CD8-positive, alpha-beta memory T cell (primary cell): Measurements from ENCODE around the gene DYRK2. TPM values are rescaled to one million over a fixed set of nuclear protein-coding genes. Genes with fewer than 3 reads are reported as not detected.
"Not testable (repeated sequence)": the region's sequence is repeated elsewhere in the genome, so short reads cannot be mapped to it uniquely, and the experiment has no call there.

Experiments used
- CTCF ChIA-PET: fragments of 350-600 bp; sonication (Branson Sonifier 250); formaldehyde crosslinking; loops from one replicate; lab custom pipeline; 2021; ENCODE audit warnings: antibody characterized with exemption; lab: Charles Lee
- POLR2A ChIA-PET: fragments of 350-600 bp; sonication (Branson Sonifier 250); formaldehyde crosslinking; loops from one replicate; lab custom pipeline; 2021; ENCODE audit warnings: antibody characterized with exemption; lab: Charles Lee
- DNase-seq, 5 donors: peaks; one replicate each; pipeline versions ENCODE4 v3.0.0 to v3.0.0-alpha.2; 2020 to 2022; ENCODE audit warnings: mixed read lengths in 1 of 5
- H3K27ac ChIP-seq: one replicate; pipeline ENCODE4 v1.7.0; 2013; ENCODE audit warnings: low read depth, mild to moderate bottlenecking, low read length, moderate library complexity
- H3K27me3 ChIP-seq: 2 replicates; pipeline ENCODE4 v1.7.0; 2013; ENCODE audit warnings: low read length, mild to moderate bottlenecking; ENCODE audit not compliant: insufficient read depth, poor library complexity, severe bottlenecking
- H3K36me3 ChIP-seq: 2 replicates; pipeline ENCODE4 v1.7.0; 2013; ENCODE audit warnings: mild to moderate bottlenecking, low read length, moderate library complexity; ENCODE audit not compliant: insufficient read depth
- H3K4me1 ChIP-seq: 2 replicates; pipeline ENCODE4 v1.7.0; 2013; ENCODE audit warnings: mild to moderate bottlenecking, low read length, moderate library complexity; ENCODE audit not compliant: insufficient read depth
- H3K4me3 ChIP-seq: 2 replicates; pipeline ENCODE4 v1.7.0; 2013; ENCODE audit warnings: mild to moderate bottlenecking, low read length
- H3K9me3 ChIP-seq: 2 replicates; pipeline ENCODE4 v1.7.0; 2013; ENCODE audit warnings: mild to moderate bottlenecking, low read length
- H3K27ac Mint-ChIP-seq, 8 donors: one replicate each; pipeline ENCODE4 v1.8.0; 2020 to 2021; ENCODE audit warnings: mixed read lengths in 8 of 8, mild to moderate bottlenecking in 6 of 8, inconsistent platforms in 3 of 8, moderate library complexity in 3 of 8
- H3K27me3 Mint-ChIP-seq, 2 donors: one replicate each; pipeline ENCODE4 v1.8.0; 2020 to 2021; ENCODE audit warnings: mixed read lengths in 2 of 2, mild to moderate bottlenecking in 1 of 2, moderate library complexity in 1 of 2
- H3K36me3 Mint-ChIP-seq, 3 donors: one replicate each; pipeline ENCODE4 v1.8.0; 2020 to 2021; ENCODE audit warnings: mixed read lengths in 3 of 3, inconsistent platforms in 1 of 3, mild to moderate bottlenecking in 1 of 3
- H3K4me1 Mint-ChIP-seq, 3 donors: one replicate each; pipeline ENCODE4 v1.8.0; 2020 to 2021; ENCODE audit warnings: mixed read lengths in 3 of 3, inconsistent platforms in 1 of 3, mild to moderate bottlenecking in 1 of 3
- H3K4me3 Mint-ChIP-seq, 7 donors: one replicate each; pipeline ENCODE4 v1.8.0; 2020 to 2021; ENCODE audit warnings: mixed read lengths in 7 of 7, mild to moderate bottlenecking in 6 of 7, moderate library complexity in 4 of 7, inconsistent platforms in 2 of 7
- H3K9me3 Mint-ChIP-seq, 5 donors: one replicate each; pipeline ENCODE4 v1.8.0; 2020 to 2022; ENCODE audit warnings: mixed read lengths in 5 of 5, mild to moderate bottlenecking in 3 of 5, moderate library complexity in 2 of 5, inconsistent platforms in 1 of 5
- polyA plus RNA-seq: library from polyadenylated mRNA; unstranded; fragments of 300-500 nt; fragmentation: Illumina TruSeq; gene quantifications from one replicate; pipeline ENCODE4 v1.2.3, GENCODE V29; 2021
- total RNA-seq, 2 experiments: library from RNA; stranded (reverse); gene quantifications; one replicate each; pipeline ENCODE4 v1.2.3, GENCODE V29; 2021

DYRK2 gene
- total and polyA plus RNA-seq, 3 experiments from 2014 or later, result 44.7 to 89.3 (median 47.6) TPM

- H3K4me1 ChIP-seq, result peaks cover 11% of the 10 kb centered on the region
- POLR2A ChIA-PET, result no interaction called here
- peaks cover 46 to 65% (median 57%) of the 10 kb centered on the region in 3 donors for H3K4me1 Mint-ChIP-seq
- H3K27me3 Mint-ChIP-seq, result no peaks in the 10 kb centered on the region
- H3K4me3 ChIP-seq, result no peak overlapping the region
- H3K27ac ChIP-seq, result no peak overlapping the region
- H3K27ac Mint-ChIP-seq, result peak overlapping the region in 2 of 8 donors; percentile 67 to 84
- H3K27me3 ChIP-seq, result no peaks in the 10 kb centered on the region
- H3K4me3 Mint-ChIP-seq, result no peak overlapping the region
- DNase-seq, result no peak
- peaks cover 30 to 46% (median 34%) of the 10 kb centered on the region in 3 donors for H3K36me3 Mint-ChIP-seq
- H3K36me3 ChIP-seq, result no peaks in the 10 kb centered on the region
- CTCF ChIA-PET, result interaction anchor here (0.6 to 1.2 kb wide), 3 partner anchors 28 to 315 kb away, joined by 3 read pairs; no protein-coding TSS in a partner anchor
- peaks cover 7 to 20% (median 14%) of the 10 kb centered on the region in 5 donors for H3K9me3 Mint-ChIP-seq
- no peaks in the 10 kb centered on the region for H3K9me3 ChIP-seq
Measured at GRCh38 chr12:67671419-67671818, 22.9 kb downstream of the DYRK2 start.

GRCh38 chr12:67671892-67672291 lies 23.3 kb downstream of the DYRK2 start:
- ChIA-PET CTCF (interaction anchor here (1.2 kb wide), 1 partner anchor 28 kb away, joined by 3 read pairs; no protein-coding TSS in a partner anchor), POLR2A (no interaction called here)
- Mint-ChIP-seq H3K36me3 (peaks cover 30 to 45% (median 34%) of the 10 kb centered on the region in 3 donors), H3K27me3 (no peaks in the 10 kb centered on the region), H3K27ac (peak overlapping the region in 2 of 8 donors; percentile 39 to 52), H3K4me3 (no peak overlapping the region), H3K9me3 (peaks cover 7 to 20% (median 14%) of the 10 kb centered on the region in 5 donors), H3K4me1 (peaks cover 45 to 64% (median 56%) of the 10 kb centered on the region in 3 donors)
- no peak for DNase-seq
- H3K27ac ChIP-seq, result no peak overlapping the region
- H3K4me3 ChIP-seq, result no peak overlapping the region
- no peaks in the 10 kb centered on the region for H3K36me3 ChIP-seq
- no peaks in the 10 kb centered on the region for H3K9me3 ChIP-seq
- no peaks in the 10 kb centered on the region for H3K27me3 ChIP-seq
- H3K4me1 ChIP-seq, result peaks cover 6% of the 10 kb centered on the region

- POLR2A ChIA-PET, H3K27me3 Mint-ChIP-seq, H3K27me3 ChIP-seq, DNase-seq, H3K9me3 ChIP-seq, H3K4me1 ChIP-seq, H3K4me3 Mint-ChIP-seq, H3K36me3 ChIP-seq, H3K27ac ChIP-seq, H3K4me3 ChIP-seq: not testable (repeated sequence)
- H3K9me3 Mint-ChIP-seq, result peaks cover 7 to 20% (median 14%) of the 10 kb centered on the region in 5 donors
- peaks cover 30 to 38% (median 34%) of the 10 kb centered on the region in 3 donors for H3K36me3 Mint-ChIP-seq
- H3K4me1 Mint-ChIP-seq, result peaks cover 39 to 64% (median 55%) of the 10 kb centered on the region in 3 donors
- CTCF ChIA-PET, result interaction anchor here (0.9 kb wide), 1 partner anchor 13 kb away, joined by 3 read pairs; no protein-coding TSS in a partner anchor
- H3K27ac Mint-ChIP-seq, result peak overlapping the region in 2 of 8 donors; percentile 3 to 52
Measured at GRCh38 chr12:67672507-67672906, 24.0 kb downstream of the DYRK2 start.

DNA sequence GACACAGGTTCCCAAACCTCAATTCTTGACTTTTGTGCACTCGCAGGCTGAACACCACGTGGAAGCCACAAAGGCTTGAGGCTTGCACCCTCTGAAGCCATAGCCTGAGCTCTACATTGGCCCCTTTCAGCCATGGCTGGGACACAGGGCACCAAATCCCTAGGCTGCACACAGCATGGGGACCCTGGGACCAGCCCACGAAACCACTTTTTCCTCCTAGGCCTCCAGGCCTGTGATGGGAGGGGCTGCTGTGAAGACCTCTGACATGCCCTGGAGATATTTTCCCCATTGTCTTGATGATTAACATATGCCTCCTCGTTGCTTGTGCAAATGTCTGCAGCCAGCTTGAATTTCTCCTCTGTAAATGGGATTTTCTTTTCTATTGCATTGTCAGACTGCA lies 25.0 kb downstream of the DYRK2 start:
- H3K9me3 ChIP-seq, H3K36me3 ChIP-seq, H3K27me3 Mint-ChIP-seq, H3K27ac ChIP-seq, H3K27me3 ChIP-seq, H3K4me3 Mint-ChIP-seq, DNase-seq, H3K4me1 ChIP-seq, H3K4me3 ChIP-seq, CTCF ChIA-PET: not testable (repeated sequence)
- POLR2A ChIA-PET, result interaction anchor here (0.6 kb wide), 1 partner anchor 13 kb away, joined by 3 read pairs; no protein-coding TSS in a partner anchor
- Mint-ChIP-seq H3K4me1 (peaks cover 40 to 63% (median 56%) of the 10 kb centered on the region in 3 donors), H3K9me3 (peaks cover 7 to 20% (median 14%) of the 10 kb centered on the region in 5 donors), H3K27ac (peak overlapping the region in 1 of 8 donors; percentile 51), H3K36me3 (peaks cover 27 to 35% (median 34%) of the 10 kb centered on the region in 3 donors)

DNA sequence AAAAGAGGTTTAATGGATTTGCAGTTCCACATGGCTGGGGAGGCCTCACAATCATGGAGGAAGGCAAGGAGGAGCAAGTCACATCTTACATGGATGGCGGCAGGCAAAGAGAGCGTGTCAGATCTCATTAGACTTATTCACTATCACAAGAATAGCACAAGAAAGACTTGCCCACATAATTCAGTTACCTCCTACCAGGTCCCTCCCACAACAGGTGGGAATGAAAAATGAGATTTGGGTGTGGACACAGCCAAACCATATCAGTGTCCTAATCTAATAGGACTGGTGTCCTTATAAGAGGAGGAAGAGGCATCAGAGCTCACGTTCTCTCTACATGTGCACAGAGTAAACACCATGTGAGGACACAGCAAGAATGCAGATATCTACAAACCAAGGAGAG lies 25.9 kb downstream of the DYRK2 start:
- POLR2A ChIA-PET, result no interaction called here
- H3K36me3 Mint-ChIP-seq, result peaks cover 30 to 37% (median 31%) of the 10 kb centered on the region in 3 donors
- Histone ChIP-seq H3K4me1 (peaks cover 8% of the 10 kb centered on the region), H3K27me3 (no peaks in the 10 kb centered on the region), H3K4me3 (no peak overlapping the region), H3K9me3 (no peaks in the 10 kb centered on the region), H3K36me3 (no peaks in the 10 kb centered on the region), H3K27ac (no peak overlapping the region)
- CTCF ChIA-PET, result no interaction called here
- peak overlapping the region in 1 of 8 donors; percentile 24 for H3K27ac Mint-ChIP-seq
- H3K4me3 Mint-ChIP-seq, result no peak overlapping the region
- peaks cover 39 to 60% (median 53%) of the 10 kb centered on the region in 3 donors for H3K4me1 Mint-ChIP-seq
- DNase-seq, result no peak
- H3K9me3 Mint-ChIP-seq, result peaks cover 7 to 20% (median 14%) of the 10 kb centered on the region in 5 donors
- no peaks in the 10 kb centered on the region for H3K27me3 Mint-ChIP-seq

DNA sequence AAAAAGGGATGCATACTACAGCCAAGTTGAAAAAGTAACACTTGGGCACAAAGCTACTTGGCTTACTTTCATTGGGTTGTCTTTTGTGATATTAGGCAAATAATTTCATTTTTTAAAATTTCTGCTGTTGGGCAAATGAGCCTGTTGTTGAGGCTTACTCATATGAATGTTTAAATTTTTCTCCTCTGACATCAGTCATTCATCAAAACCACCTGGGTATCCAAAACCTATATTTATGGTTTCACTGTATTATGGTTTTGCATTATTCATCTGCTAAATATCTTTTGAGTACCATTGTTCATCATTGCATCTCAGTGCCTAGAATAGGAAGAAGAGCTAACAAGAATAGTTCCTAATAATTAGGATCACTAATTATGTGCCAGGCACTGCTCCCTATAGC lies 28.1 kb downstream of the DYRK2 start:
- DNase-seq, result no peak
- ChIA-PET CTCF (interaction anchor here (1.7 kb wide), 1 partner anchor 266 kb away, joined by 3 read pairs; no protein-coding TSS in a partner anchor), POLR2A (no interaction called here)
- Histone ChIP-seq H3K27me3 (no peaks in the 10 kb centered on the region), H3K4me1 (peaks cover 8% of the 10 kb centered on the region), H3K9me3 (no peaks in the 10 kb centered on the region), H3K36me3 (no peaks in the 10 kb centered on the region), H3K4me3 (no peak overlapping the region), H3K27ac (no peak overlapping the region)
- Mint-ChIP-seq H3K27ac (peak overlapping the region in 1 of 8 donors; percentile 52), H3K4me1 (peaks cover 28 to 50% (median 41%) of the 10 kb centered on the region in 3 donors), H3K27me3 (no peaks in the 10 kb centered on the region), H3K36me3 (peaks cover 29 to 37% (median 34%) of the 10 kb centered on the region in 3 donors), H3K4me3 (no peak overlapping the region), H3K9me3 (peaks cover 7 to 20% (median 14%) of the 10 kb centered on the region in 5 donors)

- no peak overlapping the region for H3K27ac ChIP-seq
- H3K4me3 ChIP-seq, result no peak overlapping the region
- Mint-ChIP-seq H3K9me3 (peaks cover 7 to 19% (median 13%) of the 10 kb centered on the region in 5 donors), H3K36me3 (peaks cover 30 to 39% (median 30%) of the 10 kb centered on the region in 3 donors), H3K4me1 (peaks cover 26 to 48% (median 39%) of the 10 kb centered on the region in 3 donors), H3K27ac (no peak overlapping the region), H3K4me3 (no peak overlapping the region), H3K27me3 (no peaks in the 10 kb centered on the region)
- H3K27me3 ChIP-seq, result no peaks in the 10 kb centered on the region
- POLR2A ChIA-PET, result no interaction called here
- DNase-seq, result no peak
- no peaks in the 10 kb centered on the region for H3K9me3 ChIP-seq
- no peaks in the 10 kb centered on the region for H3K36me3 ChIP-seq
- CTCF ChIA-PET, result interaction anchor here (1.7 kb wide), 1 partner anchor 266 kb away, joined by 3 read pairs; no protein-coding TSS in a partner anchor
- peaks cover 8% of the 10 kb centered on the region for H3K4me1 ChIP-seq
Measured at GRCh38 chr12:67677166-67677565, 28.6 kb downstream of the DYRK2 start.

GRCh38 chr12:67681105-67681778 lies 32.7 kb downstream of the DYRK2 start:
- Histone ChIP-seq H3K27ac (no peak overlapping the region), H3K36me3 (no peaks in the 10 kb centered on the region), H3K27me3 (no peaks in the 10 kb centered on the region), H3K9me3 (no peaks in the 10 kb centered on the region), H3K4me3 (no peak overlapping the region), H3K4me1 (peaks cover 8% of the 10 kb centered on the region)
- H3K9me3 Mint-ChIP-seq, result no peaks in the 10 kb centered on the region
- no peak overlapping the region for H3K4me3 Mint-ChIP-seq
- H3K4me1 Mint-ChIP-seq, result peaks cover 14 to 24% (median 23%) of the 10 kb centered on the region in 3 donors
- H3K27ac Mint-ChIP-seq, result no peak overlapping the region
- ChIA-PET POLR2A (no interaction called here), CTCF (interaction anchor here (0.9 kb wide), 1 partner anchor 20 kb away, joined by 3 read pairs; no protein-coding TSS in a partner anchor)
- no peaks in the 10 kb centered on the region for H3K27me3 Mint-ChIP-seq
- peaks cover 8 to 19% (median 12%) of the 10 kb centered on the region in 3 donors for H3K36me3 Mint-ChIP-seq
- DNase-seq, result no peak
